A673 (cell line): ENCODE results near the gene TCERG1L.

ENCODE experiments used
- EZH2 ChIP-seq: fragments of 200-600 bp; sonication (generic); IDR thresholded peaks from 2 replicates; pipeline ENCODE4 v1.6.1; 2017; ENCODE audit warnings: borderline replicate concordance, low read depth, mild to moderate bottlenecking, mixed read lengths, antibody characterized with exemption, low read length; ENCODE audit not compliant: poor library complexity, severe bottlenecking
- TF ChIP-seq, protein P1 (sequence below): fragments of 300-800, 200-600 bp; sonication (generic); conservative IDR thresholded peaks from 2 replicates; pipeline ENCODE4 v1.5.1; 2017; ENCODE audit warnings: low read depth, mild to moderate bottlenecking, antibody characterized with exemption, low read length, moderate library complexity, mixed read lengths

DNA sequence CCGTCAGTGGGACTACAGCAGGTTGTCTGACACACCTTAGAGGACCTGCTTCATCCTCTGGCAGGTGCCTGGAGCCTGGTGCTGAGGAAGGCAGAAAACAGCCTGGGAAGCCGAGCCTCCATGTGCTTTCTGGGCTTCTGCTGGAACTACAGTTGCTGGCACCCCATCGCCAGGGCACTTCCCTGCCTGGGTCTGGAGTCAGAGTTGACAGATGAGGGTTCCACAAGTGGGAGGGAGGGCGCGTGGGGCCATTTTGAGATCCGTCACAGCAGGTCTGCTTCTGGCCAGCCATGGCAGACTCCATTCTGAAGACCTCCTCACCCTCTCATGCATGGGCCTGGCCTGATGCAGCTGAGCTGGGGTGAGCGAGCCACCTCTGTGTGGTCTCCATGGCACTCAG, 33.2 kb upstream of the TCERG1L start:
- TF ChIP-seq, protein P1, sequence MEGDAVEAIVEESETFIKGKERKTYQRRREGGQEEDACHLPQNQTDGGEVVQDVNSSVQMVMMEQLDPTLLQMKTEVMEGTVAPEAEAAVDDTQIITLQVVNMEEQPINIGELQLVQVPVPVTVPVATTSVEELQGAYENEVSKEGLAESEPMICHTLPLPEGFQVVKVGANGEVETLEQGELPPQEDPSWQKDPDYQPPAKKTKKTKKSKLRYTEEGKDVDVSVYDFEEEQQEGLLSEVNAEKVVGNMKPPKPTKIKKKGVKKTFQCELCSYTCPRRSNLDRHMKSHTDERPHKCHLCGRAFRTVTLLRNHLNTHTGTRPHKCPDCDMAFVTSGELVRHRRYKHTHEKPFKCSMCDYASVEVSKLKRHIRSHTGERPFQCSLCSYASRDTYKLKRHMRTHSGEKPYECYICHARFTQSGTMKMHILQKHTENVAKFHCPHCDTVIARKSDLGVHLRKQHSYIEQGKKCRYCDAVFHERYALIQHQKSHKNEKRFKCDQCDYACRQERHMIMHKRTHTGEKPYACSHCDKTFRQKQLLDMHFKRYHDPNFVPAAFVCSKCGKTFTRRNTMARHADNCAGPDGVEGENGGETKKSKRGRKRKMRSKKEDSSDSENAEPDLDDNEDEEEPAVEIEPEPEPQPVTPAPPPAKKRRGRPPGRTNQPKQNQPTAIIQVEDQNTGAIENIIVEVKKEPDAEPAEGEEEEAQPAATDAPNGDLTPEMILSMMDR = no peak
- TF ChIP-seq EZH2 = no peak
